ENCODE results near the gene MAGEF1. TPM values are rescaled to one million over a fixed set of nuclear protein-coding genes. Genes with fewer than 3 reads are reported as not detected.

MAGEF1 gene
- total and polyA plus RNA-seq, 9 of the 15 experiments (the other 6 are each of a cell fraction or from before 2014, with no cell fraction given), result 1.5 to 39.1 (median 19.8) TPM

GRCh38 chr3:184670091-184670602, 41.7 kb downstream of the MAGEF1 start (continued):
- TF ChIP-seq ZBTB34 (CRISPR knock-in tag; IDR thresholded peaks at IDR 0.05) (no peak), XRCC5 (IDR thresholded peaks at IDR 0.05; ENCODE audit: low read depth, low read length) (no peak), ZFP1 (CRISPR knock-in tag; IDR thresholded peaks at IDR 0.05) (no peak), NEUROD1 (IDR thresholded peaks at IDR 0.05; ENCODE audit: borderline replicate concordance, low read depth, low read length, partially characterized antibody) (no peak), SRF (CRISPR knock-in tag; IDR thresholded peaks at IDR 0.05) (no peak), ETV1 (tag; conservative IDR thresholded peaks at IDR 0.05; ENCODE audit: low read depth) (no peak), CREB5 (CRISPR knock-in tag; IDR thresholded peaks at IDR 0.05) (no peak), STAG1 (CRISPR knock-in tag; IDR thresholded peaks at IDR 0.05; ENCODE audit: borderline replicate concordance) (no peak), RFX1 (IDR thresholded peaks at IDR 0.05) (no peak), CAMTA2 (CRISPR knock-in tag; conservative IDR thresholded peaks at IDR 0.05) (no peak), NFRKB (IDR thresholded peaks at IDR 0.05; ENCODE audit: low read depth) (no peak), E2F3 (CRISPR knock-in tag; IDR thresholded peaks at IDR 0.05) (no peak), GABPB1 (CRISPR knock-in tag; IDR thresholded peaks at IDR 0.05) (no peak), ATF2 (CRISPR knock-in tag; IDR thresholded peaks at IDR 0.05) (no peak), FOXP4 (CRISPR knock-in tag; IDR thresholded peaks at IDR 0.05; ENCODE audit: borderline replicate concordance) (no peak), PURB (CRISPR knock-in tag; IDR thresholded peaks at IDR 0.05; ENCODE audit: low read depth) (no peak)
